DND-41 (cell line): ENCODE data around the gene HSPH1.

ENCODE experiments used
- EZH2 ChIP-seq: IDR thresholded peaks from 3 replicates; pipeline ENCODE4 v1.6.1; 2012; ENCODE audit warnings: borderline replicate concordance, low read depth, mild to moderate bottlenecking, moderate library complexity, low read length, inconsistent platforms; ENCODE audit not compliant: severe bottlenecking
- TF ChIP-seq, protein P1 (sequence below): IDR thresholded peaks from 2 replicates; pipeline ENCODE4 v1.5.1; 2012; ENCODE audit warnings: borderline replicate concordance, low read length, moderate library complexity, mild to moderate bottlenecking; ENCODE audit not compliant: poor library complexity, severe bottlenecking; ENCODE audit errors: extremely low read depth

DNA sequence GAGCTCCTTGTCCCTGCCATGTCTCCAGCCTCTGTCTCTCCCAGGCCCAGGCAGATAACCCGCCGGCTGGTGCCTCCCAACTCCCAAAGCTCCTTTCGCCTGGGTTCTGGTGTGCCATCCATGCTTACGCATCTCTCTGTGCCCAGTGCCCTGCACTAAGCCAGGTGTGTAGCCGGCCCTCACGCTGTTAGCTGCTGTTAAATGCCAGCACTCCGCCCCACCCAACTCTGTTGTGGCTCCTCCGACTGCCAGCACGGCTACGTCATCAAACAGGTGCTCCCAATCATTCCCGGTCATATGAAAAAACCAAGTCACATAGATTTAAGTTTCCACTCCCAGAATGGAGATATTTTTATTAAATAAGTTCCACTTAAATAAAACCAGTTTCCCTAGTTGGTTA is 7.0 kb upstream of the HSPH1 start:
- TF ChIP-seq, protein P1, sequence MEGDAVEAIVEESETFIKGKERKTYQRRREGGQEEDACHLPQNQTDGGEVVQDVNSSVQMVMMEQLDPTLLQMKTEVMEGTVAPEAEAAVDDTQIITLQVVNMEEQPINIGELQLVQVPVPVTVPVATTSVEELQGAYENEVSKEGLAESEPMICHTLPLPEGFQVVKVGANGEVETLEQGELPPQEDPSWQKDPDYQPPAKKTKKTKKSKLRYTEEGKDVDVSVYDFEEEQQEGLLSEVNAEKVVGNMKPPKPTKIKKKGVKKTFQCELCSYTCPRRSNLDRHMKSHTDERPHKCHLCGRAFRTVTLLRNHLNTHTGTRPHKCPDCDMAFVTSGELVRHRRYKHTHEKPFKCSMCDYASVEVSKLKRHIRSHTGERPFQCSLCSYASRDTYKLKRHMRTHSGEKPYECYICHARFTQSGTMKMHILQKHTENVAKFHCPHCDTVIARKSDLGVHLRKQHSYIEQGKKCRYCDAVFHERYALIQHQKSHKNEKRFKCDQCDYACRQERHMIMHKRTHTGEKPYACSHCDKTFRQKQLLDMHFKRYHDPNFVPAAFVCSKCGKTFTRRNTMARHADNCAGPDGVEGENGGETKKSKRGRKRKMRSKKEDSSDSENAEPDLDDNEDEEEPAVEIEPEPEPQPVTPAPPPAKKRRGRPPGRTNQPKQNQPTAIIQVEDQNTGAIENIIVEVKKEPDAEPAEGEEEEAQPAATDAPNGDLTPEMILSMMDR: no peak
- TF ChIP-seq EZH2: no peak
